Stimulated activated naive CD8-positive, alpha-beta T cell treated with anti-CD3 and anti-CD28 coated beads, Interleukin-15, amount 100 ng/mL, for 72 hours (primary cell): ENCODE results near the gene RPTOR.

Experiments used
- ATAC-seq: fragments of 150-1000 bp; cut with Tn5 transposase; 2 replicates; pipeline ENCODE4 v1.10.0; 2021; ENCODE audit warnings: mild to moderate bottlenecking, moderate library complexity
- DNase-seq, 2 donors: peaks; one replicate each; pipeline ENCODE4 v3.0.0; 2021 to 2022
- H3K27ac Mint-ChIP-seq, 2 donors: one replicate each; pipeline ENCODE4 v1.8.0; 2022; ENCODE audit warnings: mild to moderate bottlenecking in 2 of 2, mixed read lengths in 2 of 2, moderate library complexity in 2 of 2
- H3K27me3 Mint-ChIP-seq: one replicate; pipeline ENCODE4 v1.8.0; 2022; ENCODE audit warnings: mixed read lengths
- H3K4me1 Mint-ChIP-seq: one replicate; pipeline ENCODE4 v1.8.0; 2022; ENCODE audit warnings: mild to moderate bottlenecking, mixed read lengths
- H3K4me3 Mint-ChIP-seq, 2 donors: one replicate each; pipeline ENCODE4 v1.8.0; 2022; ENCODE audit warnings: mild to moderate bottlenecking in 2 of 2, mixed read lengths in 2 of 2, moderate library complexity in 1 of 2
- H3K9me3 Mint-ChIP-seq, 2 donors: one replicate each; pipeline ENCODE4 v1.8.0; 2022; ENCODE audit warnings: mixed read lengths in 2 of 2

Gene RPTOR

DNA sequence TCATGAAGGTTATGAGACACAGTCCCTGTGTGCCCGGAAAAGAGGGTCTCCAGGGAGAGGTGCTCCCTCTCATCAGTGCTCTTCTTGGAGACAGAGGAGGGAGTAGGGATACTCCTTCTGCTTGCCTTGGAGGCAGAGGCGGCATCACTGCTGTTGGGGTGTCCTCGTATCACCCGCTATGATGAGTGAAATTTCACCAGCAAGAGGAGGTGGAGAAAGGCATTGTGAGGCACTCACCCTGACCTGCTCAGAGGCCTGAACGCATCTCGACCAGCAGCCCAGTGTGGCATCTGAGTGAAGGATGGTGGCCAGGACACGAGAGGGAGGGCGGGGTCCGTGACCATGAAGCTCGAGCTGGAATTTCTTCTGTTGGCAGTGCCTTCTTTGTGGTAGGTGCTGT is 224.9 kb downstream of the RPTOR start:
- Mint-ChIP-seq H3K27ac (no peak overlapping the region), H3K9me3 (no peaks in the 10 kb centered on the region), H3K4me1 (peaks cover 85% of the 10 kb centered on the region), H3K4me3 (peak overlapping the region in 1 of 2 donors; percentile 22), H3K27me3 (no peaks in the 10 kb centered on the region)
- no peak for ATAC-seq
- no peak for DNase-seq

- H3K27me3 Mint-ChIP-seq, result no peaks in the 10 kb centered on the region
- peak overlapping the region in 1 of 2 donors; percentile 4 for H3K4me3 Mint-ChIP-seq
Measured at GRCh38 chr17:80769936-80770625, 225.4 kb downstream of the RPTOR start.

DNA sequence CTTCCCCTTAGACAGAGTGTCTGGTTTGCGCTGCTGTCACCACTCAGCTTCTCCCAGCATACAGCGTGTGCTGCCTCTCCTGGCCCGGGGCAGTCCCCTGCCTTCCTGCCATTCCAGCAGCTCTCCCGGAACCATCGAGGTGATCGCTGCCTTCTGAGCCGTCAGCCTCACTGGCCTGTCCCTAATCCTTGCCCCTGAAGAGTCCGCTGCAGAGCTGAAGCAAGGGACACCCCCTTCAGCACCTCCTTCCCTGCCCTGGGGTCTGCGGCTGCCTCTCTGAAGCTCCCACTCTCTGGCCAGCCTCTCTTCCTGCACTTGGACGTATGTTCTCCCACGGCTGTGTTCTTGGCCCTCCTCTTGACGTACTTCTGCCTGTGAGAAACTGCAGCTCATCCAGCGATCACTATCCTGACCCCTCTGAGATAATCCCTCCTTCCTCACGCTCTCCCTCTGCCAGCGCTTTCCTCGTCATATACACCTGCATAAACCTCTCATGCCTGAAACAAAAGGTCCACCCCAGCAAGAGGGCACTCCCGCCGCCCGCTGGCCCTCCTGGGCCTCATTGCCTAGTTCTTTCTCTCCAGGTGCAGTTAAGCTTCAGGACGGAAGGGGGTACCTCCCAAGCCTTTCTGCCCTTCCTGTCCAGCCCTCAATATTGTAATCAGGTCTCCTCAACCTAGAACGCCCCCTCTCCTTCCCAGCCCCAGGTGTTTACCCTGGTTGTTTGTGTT is 226.4 kb downstream of the RPTOR start:
- H3K27me3 Mint-ChIP-seq, result no peaks in the 10 kb centered on the region
- H3K27ac Mint-ChIP-seq, result no peak overlapping the region
- no peaks in the 10 kb centered on the region for H3K9me3 Mint-ChIP-seq
- DNase-seq (no peak), ATAC-seq (no peak)
- H3K4me3 Mint-ChIP-seq, result peak overlapping the region in 1 of 2 donors; percentile 27
- peaks cover 81% of the 10 kb centered on the region for H3K4me1 Mint-ChIP-seq

More at GRCh38 chr17:80769936-80770625, 225.4 kb downstream of the RPTOR start:
- no peak for ATAC-seq
- no peak for DNase-seq
- H3K9me3 Mint-ChIP-seq, result no peaks in the 10 kb centered on the region
- peaks cover 85% of the 10 kb centered on the region for H3K4me1 Mint-ChIP-seq
- H3K27ac Mint-ChIP-seq, result peak overlapping the region in 1 of 2 donors; percentile 68

GRCh38 chr17:80771612-80772005 is 227.0 kb downstream of the RPTOR start:
- Mint-ChIP-seq H3K4me3 (peak overlapping the region in 1 of 2 donors; percentile 27), H3K27me3 (no peaks in the 10 kb centered on the region), H3K9me3 (no peaks in the 10 kb centered on the region), H3K4me1 (peaks cover 78% of the 10 kb centered on the region), H3K27ac (no peak overlapping the region)
- ATAC-seq (no peak), DNase-seq (no peak)

GRCh38 chr17:80772906-80773242 is 228.2 kb downstream of the RPTOR start:
- Mint-ChIP-seq H3K27ac (peak overlapping the region; percentile 49 to 54), H3K9me3 (no peaks in the 10 kb centered on the region), H3K4me1 (peaks cover 86% of the 10 kb centered on the region), H3K4me3 (peak overlapping the region; percentile 7 to 11), H3K27me3 (no peaks in the 10 kb centered on the region)
- no peak for ATAC-seq
- DNase-seq, result no peak

- DNase-seq, result no peak
- peak; percentile 46 for ATAC-seq
- no peaks in the 10 kb centered on the region for H3K27me3 Mint-ChIP-seq
- H3K4me3 Mint-ChIP-seq, result peak overlapping the region; percentile 7 to 22
- H3K9me3 Mint-ChIP-seq, result no peaks in the 10 kb centered on the region
- peak overlapping the region; percentile 72 to 82 for H3K27ac Mint-ChIP-seq
- H3K4me1 Mint-ChIP-seq, result peaks cover 87% of the 10 kb centered on the region
Measured at GRCh38 chr17:80773243-80773991, 228.8 kb downstream of the RPTOR start.

DNA sequence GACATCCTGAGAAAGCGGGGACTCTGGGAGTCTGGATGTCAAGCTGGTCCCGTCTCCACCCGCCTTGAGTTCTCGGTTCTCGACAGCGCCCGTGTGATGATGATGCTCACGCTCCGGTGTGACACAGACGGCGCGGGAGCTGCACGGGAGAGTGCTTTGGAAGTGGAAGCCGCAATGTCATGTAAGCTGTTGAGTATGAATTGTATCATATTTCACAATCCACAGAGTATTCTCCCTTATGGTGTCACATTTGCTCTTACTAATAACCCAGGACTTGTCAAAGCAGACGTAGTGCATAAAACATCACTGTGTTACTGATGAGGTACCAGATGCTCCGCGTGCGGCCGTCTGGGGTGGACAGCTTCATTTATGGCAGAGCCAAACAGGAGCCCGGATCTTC is 229.5 kb downstream of the RPTOR start:
- H3K4me1 Mint-ChIP-seq, result peaks cover 90% of the 10 kb centered on the region
- peak; percentile 49 for ATAC-seq

GRCh38 chr17:80774643-80775281 is 230.1 kb downstream of the RPTOR start:
- Mint-ChIP-seq H3K27me3 (no peaks in the 10 kb centered on the region), H3K4me1 (peaks cover 89% of the 10 kb centered on the region), H3K9me3 (no peaks in the 10 kb centered on the region), H3K4me3 (peak overlapping the region; percentile 79 to 88), H3K27ac (peak overlapping the region; percentile 92 to 93)
- peak; percentile 80 for ATAC-seq
- peak in 1 of 2 donors; percentile 45 for DNase-seq

More for the DNA sequence above, 229.5 kb downstream of the RPTOR start:
- no peak for DNase-seq
- Mint-ChIP-seq H3K27ac (peak overlapping the region; percentile 72 to 92), H3K27me3 (no peaks in the 10 kb centered on the region), H3K4me3 (peak overlapping the region; percentile 79 to 88), H3K9me3 (no peaks in the 10 kb centered on the region)

- no peak for ATAC-seq
- Mint-ChIP-seq H3K9me3 (no peaks in the 10 kb centered on the region), H3K27me3 (no peaks in the 10 kb centered on the region), H3K4me1 (peaks cover 89% of the 10 kb centered on the region), H3K27ac (no peak overlapping the region), H3K4me3 (no peak overlapping the region)
- DNase-seq, result no peak
Measured at GRCh38 chr17:80775863-80776262, 231.2 kb downstream of the RPTOR start.

- Mint-ChIP-seq H3K4me1 (peaks cover 91% of the 10 kb centered on the region), H3K27ac (no peak overlapping the region), H3K4me3 (no peak overlapping the region)
Measured at GRCh38 chr17:80777274-80777673, 232.6 kb downstream of the RPTOR start.

DNA sequence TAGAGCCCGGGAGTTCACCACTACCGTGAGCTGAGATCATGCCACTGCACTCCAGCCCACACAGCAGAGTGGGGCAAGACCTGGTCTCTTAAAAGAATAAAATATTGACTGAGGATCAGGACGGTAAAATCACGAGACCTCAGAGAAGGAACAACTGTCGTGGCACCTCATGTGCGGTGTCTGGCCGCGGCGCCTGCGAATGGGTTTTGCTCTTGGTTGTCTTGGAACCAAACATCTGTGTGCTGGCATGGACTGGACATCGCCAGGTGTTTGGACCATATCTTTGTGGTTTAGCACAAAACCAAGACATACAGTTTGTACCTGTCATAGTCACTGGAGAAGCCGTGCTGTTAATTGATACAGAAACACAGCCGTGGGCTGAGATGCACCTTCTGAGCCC is 234.1 kb downstream of the RPTOR start:
- DNase-seq (no peak), ATAC-seq (no peak)
- Mint-ChIP-seq H3K9me3 (no peaks in the 10 kb centered on the region), H3K27ac (peak overlapping the region in 1 of 2 donors; percentile 57), H3K4me1 (peaks cover 91% of the 10 kb centered on the region), H3K27me3 (no peaks in the 10 kb centered on the region), H3K4me3 (no peak overlapping the region)

More at GRCh38 chr17:80777274-80777673, 232.6 kb downstream of the RPTOR start:
- no peaks in the 10 kb centered on the region for H3K9me3 Mint-ChIP-seq
- DNase-seq (no peak), ATAC-seq (no peak)
- no peaks in the 10 kb centered on the region for H3K27me3 Mint-ChIP-seq

GRCh38 chr17:80779336-80779735 is 234.7 kb downstream of the RPTOR start:
- ATAC-seq, result no peak
- no peak overlapping the region for H3K4me3 Mint-ChIP-seq
- no peaks in the 10 kb centered on the region for H3K27me3 Mint-ChIP-seq
- H3K4me1 Mint-ChIP-seq, result peaks cover 90% of the 10 kb centered on the region
- H3K9me3 Mint-ChIP-seq, result no peaks in the 10 kb centered on the region
- no peak for DNase-seq
- no peak overlapping the region for H3K27ac Mint-ChIP-seq

DNA sequence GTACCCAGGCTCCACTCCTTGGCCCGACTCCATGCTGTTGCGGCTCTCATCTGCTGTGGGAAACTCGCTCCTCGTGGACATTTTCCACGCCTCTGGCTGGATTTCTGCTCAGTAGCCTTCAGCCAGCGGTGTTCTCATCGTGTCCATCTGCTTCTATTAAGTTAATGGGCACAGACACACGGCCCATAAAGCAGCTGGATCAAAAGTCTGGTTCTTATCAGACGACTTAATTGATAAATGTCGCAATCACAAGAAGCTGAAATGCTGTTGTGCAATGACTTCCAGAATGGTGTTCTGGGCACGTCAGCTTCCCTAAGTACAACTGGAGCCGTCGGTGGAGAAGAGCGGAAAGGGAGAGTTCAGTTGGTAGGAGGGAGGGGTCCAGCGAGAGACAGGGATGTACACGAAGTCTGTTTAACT is 235.3 kb downstream of the RPTOR start:
- no peaks in the 10 kb centered on the region for H3K9me3 Mint-ChIP-seq
- peak overlapping the region in 1 of 2 donors; percentile 71 for H3K27ac Mint-ChIP-seq
- no peak for ATAC-seq
- H3K4me1 Mint-ChIP-seq, result peaks cover 86% of the 10 kb centered on the region
- peak overlapping the region; percentile 14 to 34 for H3K4me3 Mint-ChIP-seq
- H3K27me3 Mint-ChIP-seq, result no peaks in the 10 kb centered on the region
- no peak for DNase-seq

GRCh38 chr17:80780381-80781198 is 236.0 kb downstream of the RPTOR start:
- H3K27me3 Mint-ChIP-seq, result no peaks in the 10 kb centered on the region
- H3K4me3 Mint-ChIP-seq, result peak overlapping the region; percentile 62 to 70
- H3K9me3 Mint-ChIP-seq, result no peaks in the 10 kb centered on the region
- H3K4me1 Mint-ChIP-seq, result peaks cover 86% of the 10 kb centered on the region
- H3K27ac Mint-ChIP-seq, result peak overlapping the region; percentile 71 to 78
- peak; percentile 77 for ATAC-seq
- DNase-seq, result peak; percentile 34 to 54
